Measurements from ENCODE around the gene NDUFB3. TPM values are rescaled to one million over a fixed set of nuclear protein-coding genes. Genes with fewer than 3 reads are reported as not detected.
"Not testable (repeated sequence)": the region's sequence is repeated elsewhere in the genome, so short reads cannot be mapped to it uniquely, and the experiment has no call there.

Gene NDUFB3
- polyA plus RNA-seq, 2 of the 4 experiments (the other 2 are of a cell fraction): 162 to 220 TPM

DNA sequence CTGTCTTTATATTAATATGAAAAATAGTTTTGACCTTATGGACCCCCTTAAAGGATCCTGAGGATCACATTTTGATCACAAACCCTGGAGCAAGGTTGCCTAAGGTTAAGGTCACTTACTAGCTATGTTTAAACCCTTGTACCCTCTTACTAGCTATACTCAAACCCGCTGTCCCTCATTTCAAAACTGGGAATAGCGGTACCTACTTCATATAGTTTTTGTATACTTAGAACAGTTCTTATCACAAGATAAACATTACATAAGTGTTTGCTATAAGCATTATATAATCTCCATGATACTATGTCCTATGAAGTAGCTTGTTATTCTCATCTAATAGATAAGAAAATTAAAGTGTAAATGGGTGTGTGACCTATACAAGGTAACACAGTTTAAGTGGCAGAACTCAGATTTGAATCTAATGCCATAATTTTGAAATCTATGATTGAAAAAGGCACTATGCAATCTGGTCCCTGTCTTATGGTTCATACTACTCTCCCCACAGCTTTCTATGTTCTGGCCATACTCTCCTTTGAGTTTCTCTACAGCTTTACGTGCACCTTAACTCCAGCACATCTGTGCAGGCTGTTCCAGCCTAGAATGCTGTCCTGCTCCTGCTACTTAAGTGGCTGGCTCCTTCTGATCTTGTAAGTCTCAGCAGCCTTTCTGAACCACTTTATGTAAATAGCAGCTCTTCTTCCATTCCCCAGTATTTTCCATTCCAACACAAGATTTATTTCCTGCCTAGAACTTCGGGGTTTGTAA lies 30.8 kb upstream of the NDUFB3 start:
- TF ChIP-seq RARB (CRISPR knock-in tag; IDR thresholded peaks at IDR 0.05): no peak
- TF ChIP-seq FOSL2 (IDR thresholded peaks at IDR 0.05): no peak
- TF ChIP-seq FOSL2 (CRISPR knock-in tag; IDR thresholded peaks at IDR 0.05): no peak
- TF ChIP-seq FOSB (CRISPR knock-in tag; IDR thresholded peaks at IDR 0.05): no peak
- no peak for TF ChIP-seq HDAC2 (IDR thresholded peaks at IDR 0.05)
- TF ChIP-seq, protein P1, sequence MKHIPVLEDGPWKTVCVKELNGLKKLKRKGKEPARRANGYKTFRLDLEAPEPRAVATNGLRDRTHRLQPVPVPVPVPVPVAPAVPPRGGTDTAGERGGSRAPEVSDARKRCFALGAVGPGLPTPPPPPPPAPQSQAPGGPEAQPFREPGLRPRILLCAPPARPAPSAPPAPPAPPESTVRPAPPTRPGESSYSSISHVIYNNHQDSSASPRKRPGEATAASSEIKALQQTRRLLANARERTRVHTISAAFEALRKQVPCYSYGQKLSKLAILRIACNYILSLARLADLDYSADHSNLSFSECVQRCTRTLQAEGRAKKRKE (CRISPR knock-in tag; IDR thresholded peaks at IDR 0.05; ENCODE audit: low read depth): no peak
- TF ChIP-seq RAD21 (conservative IDR thresholded peaks at IDR 0.05 in 1 of 2, IDR thresholded peaks at IDR 0.05 in 1 of 2): no peak
- TF ChIP-seq ZNF302 (CRISPR knock-in tag; IDR thresholded peaks at IDR 0.05): no peak
- Histone ChIP-seq H3K9me3 (no peaks in the 10 kb centered on the region), H3K4me1 (peaks cover 5% of the 10 kb centered on the region; the same call in 1 of the 3 replicates), H3K27ac (no peak overlapping the region), H3K4me3 (no peak overlapping the region), H3K4me2 (no peak overlapping the region)
- ChIA-PET CTCF (interaction anchor here (0.7 kb wide), 1 partner anchor 11 kb away, joined by 3 read pairs; no protein-coding TSS in a partner anchor), POLR2A (no interaction called here)
- no peak for FAIRE-seq
- WGBS (ENCODE audit: missing lambda C conversion rate): 76% methylated on average over 4 of the region's 4 CpGs
- DNase-seq (ENCODE audit: low read depth in 1 of 2, low spot score in 1 of 2): no peak
- peak in 1 of 2 experiments; percentile 33; a peak in 1 of 6 replicates for ATAC-seq

DNA sequence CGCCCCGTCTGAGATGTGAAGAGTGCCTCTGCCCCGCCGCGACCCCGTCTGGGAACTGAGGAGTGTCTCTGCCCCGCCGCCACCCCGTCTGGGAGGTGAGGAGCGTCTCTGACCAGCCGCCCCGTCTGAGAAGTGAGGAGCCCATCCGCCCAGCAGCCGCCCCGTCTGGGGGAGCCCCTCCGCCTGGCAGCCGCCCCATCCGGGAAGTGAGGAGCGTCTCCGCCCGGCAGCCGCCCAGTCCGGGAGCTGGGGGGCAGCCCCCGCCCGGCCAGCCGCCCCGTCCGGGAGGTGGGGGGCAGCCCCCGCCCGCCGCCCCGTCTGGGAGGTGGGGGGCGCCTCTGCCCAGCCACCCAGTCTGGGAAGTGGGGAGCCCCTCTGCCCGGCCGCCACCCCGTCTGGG lies 29.4 kb upstream of the NDUFB3 start:
- FAIRE-seq; POLR2A ChIA-PET; DNase-seq (ENCODE audit: low read depth in 1 of 2, low spot score in 1 of 2); H3K9me3 ChIP-seq; CTCF ChIA-PET; H3K27ac ChIP-seq; ATAC-seq; H3K4me2 ChIP-seq; H3K4me3 ChIP-seq; H3K4me1 ChIP-seq: not testable (repeated sequence)
- WGBS (ENCODE audit: missing lambda C conversion rate): no CpG with 5 or more reads among the region's 36 CpGs

GRCh38 chr2:201043050-201043449 lies 28.8 kb upstream of the NDUFB3 start:
- ATAC-seq; POLR2A ChIA-PET; CTCF ChIA-PET; H3K4me3 ChIP-seq; DNase-seq (ENCODE audit: low read depth in 1 of 2, low spot score in 1 of 2); H3K9me3 ChIP-seq; H3K4me1 ChIP-seq; FAIRE-seq; H3K27ac ChIP-seq: not testable (repeated sequence)
- H3K4me2 ChIP-seq: peak overlapping the region; percentile 29; the same call in 1 of the 3 replicates
- WGBS (ENCODE audit: missing lambda C conversion rate): 39% methylated on average over 5 of the region's 5 CpGs

DNA sequence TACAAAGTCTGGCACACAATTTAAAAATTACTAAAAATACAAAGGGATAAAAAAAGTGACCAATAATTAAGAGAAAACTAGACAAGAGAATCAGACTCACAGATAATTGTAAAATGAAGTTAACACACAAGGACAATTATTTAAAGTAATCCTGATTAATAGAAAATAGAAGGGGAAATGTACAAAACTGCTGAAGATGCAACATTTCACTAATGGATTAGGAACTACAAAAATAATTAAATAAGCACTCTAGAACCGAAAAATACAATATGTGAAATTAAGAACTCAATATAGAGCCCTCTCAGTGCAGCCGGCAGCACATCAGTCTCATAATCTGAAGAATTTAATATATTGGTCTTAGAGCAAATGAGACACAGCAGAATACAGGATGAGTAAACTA lies 24.9 kb upstream of the NDUFB3 start:
- FAIRE-seq (no peak), ATAC-seq (no peak), DNase-seq (ENCODE audit: low read depth in 1 of 2, low spot score in 1 of 2) (no peak)
- Histone ChIP-seq H3K27ac (no peak overlapping the region), H3K4me1 (peaks cover 5% of the 10 kb centered on the region; the same call in 1 of the 3 replicates), H3K4me2 (no peak overlapping the region), H3K4me3 (no peak overlapping the region), H3K9me3 (no peaks in the 10 kb centered on the region)
- TF ChIP-seq SMC3 (IDR thresholded peaks at IDR 0.05): no peak
- peak; percentile 61 for TF ChIP-seq MAFK (IDR thresholded peaks at IDR 0.05; ENCODE audit: partially characterized antibody)
- TF ChIP-seq HOXB5 (CRISPR knock-in tag; IDR thresholded peaks at IDR 0.05): no peak
- no peak for TF ChIP-seq CBX8 (IDR thresholded peaks at IDR 0.05)
- TF ChIP-seq MAZ (IDR thresholded peaks at IDR 0.05; ENCODE audit: borderline replicate concordance, low read depth, low read length): no peak
- 82% methylated on average over 2 of the region's 2 CpGs for WGBS (ENCODE audit: missing lambda C conversion rate)
- ChIA-PET POLR2A (no interaction called here), CTCF (no interaction called here)

DNA sequence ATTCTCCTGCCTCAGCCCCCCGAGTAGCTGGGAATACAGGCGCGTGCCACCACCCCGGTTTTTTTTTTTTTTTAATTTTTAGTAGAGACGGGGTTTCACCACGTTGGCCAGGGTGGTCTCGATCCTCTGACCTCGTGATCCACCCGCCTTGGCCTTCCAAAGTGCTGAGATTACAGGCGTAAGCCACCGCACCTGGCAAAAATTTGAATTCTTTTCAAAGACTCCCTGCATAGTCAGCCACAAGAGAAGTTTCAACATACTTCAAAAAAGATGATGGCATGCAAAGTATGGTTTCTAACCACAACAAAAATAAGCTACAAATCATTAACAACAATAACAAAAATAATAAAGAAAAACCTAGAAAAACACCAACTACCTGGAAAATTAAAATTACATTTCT lies 22.3 kb upstream of the NDUFB3 start:
- no peak overlapping the region for H3K4me3 ChIP-seq
- no peak for ATAC-seq
- no peak overlapping the region for H3K4me2 ChIP-seq
- no peak for DNase-seq (ENCODE audit: low read depth in 1 of 2, low spot score in 1 of 2)
- no peak overlapping the region for H3K27ac ChIP-seq
- H3K4me1 ChIP-seq: no peaks in the 10 kb centered on the region
- 94% methylated on average over 11 of the region's 11 CpGs for WGBS (ENCODE audit: missing lambda C conversion rate)
- H3K9me3 ChIP-seq: no peaks in the 10 kb centered on the region
- FAIRE-seq: no peak
- CTCF ChIA-PET: interaction anchor here (1.0 to 2.0 kb wide), 3 partner anchors 17 to 86 kb away, joined by 3 to 11 read pairs (median 3); partner anchors contain the start of gene ORC2
- POLR2A ChIA-PET: no interaction called here
- TF ChIP-seq CBX8 (IDR thresholded peaks at IDR 0.05): no peak
- TF ChIP-seq POLR2A (IDR thresholded peaks at IDR 0.05; ENCODE audit: low read length): no peak
- no peak for TF ChIP-seq CHD4 (IDR thresholded peaks at IDR 0.05; ENCODE audit: borderline replicate concordance)
- TF ChIP-seq ZNF302 (CRISPR knock-in tag; IDR thresholded peaks at IDR 0.05): no peak
- no peak for TF ChIP-seq TFCP2L1 (CRISPR knock-in tag; IDR thresholded peaks at IDR 0.05)
- TF ChIP-seq MAFK (IDR thresholded peaks at IDR 0.05; ENCODE audit: partially characterized antibody): no peak
